GM18909 (cell line): ENCODE data around the gene FAM83G.

ENCODE experiments used
- ATAC-seq: cut with Tn5 transposase; IDR thresholded peaks from one replicate; pipeline ENCODE4 v1.9.1; 2021; ENCODE audit warnings: mild to moderate bottlenecking; ENCODE audit not compliant: unreplicated experiment, poor library complexity

The FAM83G gene

DNA sequence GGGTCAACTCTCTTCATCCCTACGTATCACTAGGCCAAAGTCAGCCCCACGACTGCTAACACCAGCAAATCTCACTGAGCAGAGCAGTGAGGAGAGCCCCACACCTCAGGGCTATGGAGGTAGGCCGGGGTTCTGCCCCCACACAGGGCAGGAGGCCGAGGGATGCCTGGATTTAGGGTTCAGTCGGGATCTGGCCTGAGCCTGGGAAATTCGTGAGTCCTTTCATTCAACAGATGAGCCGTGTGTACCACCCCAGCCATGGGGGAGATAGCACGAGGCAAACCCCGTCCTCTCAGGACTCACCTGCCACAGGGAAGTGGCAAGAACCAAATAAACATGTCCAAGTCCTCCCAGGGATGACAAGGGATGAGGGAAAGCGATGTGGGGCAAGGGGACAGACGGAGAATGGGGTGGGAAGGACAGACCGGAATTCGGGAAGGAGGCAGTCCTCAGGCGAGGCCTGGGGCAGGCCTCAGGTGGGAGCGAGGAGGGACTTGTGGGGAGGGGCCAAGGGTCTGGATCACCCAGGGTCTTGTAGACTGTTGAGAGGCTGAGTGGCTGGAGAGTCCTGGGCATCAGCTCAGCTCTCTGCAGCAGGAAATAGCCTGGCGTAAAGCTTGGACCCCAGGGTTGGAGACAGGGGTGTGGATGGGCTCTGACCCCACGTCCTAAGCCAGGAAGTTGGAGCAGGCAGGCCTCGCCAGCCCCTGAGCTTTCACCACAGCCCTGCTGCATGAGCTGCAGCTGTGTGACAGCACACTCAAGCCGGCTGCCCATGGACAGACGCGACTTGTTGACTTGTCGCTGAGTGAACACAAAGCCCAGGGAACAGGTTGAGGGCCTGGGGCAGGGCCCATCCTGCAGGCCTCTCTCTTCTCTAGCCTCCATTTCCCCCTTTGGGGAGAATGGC lies 7.9 kb upstream of the FAM83G start:
- no peak for ATAC-seq

DNA sequence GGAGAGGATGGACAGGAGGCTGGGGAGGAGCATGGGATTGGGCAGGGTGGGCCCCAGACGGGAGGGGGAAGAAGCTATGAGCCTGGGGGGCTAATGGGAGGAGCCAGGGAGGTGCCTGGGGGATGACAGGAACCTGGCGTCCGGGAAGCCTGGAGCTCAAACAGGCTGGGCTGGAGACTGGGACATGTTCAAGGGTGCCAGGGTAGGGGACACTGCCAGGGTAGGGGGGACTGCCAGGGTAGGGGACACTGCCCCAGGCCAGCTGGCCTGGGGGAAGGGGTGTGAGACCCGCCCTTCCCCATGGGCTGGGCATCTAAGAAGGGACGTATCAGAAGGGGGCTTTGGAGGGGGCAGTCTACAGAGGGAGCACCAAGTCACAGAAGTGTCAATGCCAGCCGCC lies 7.0 kb upstream of the FAM83G start:
- ATAC-seq: no peak

DNA sequence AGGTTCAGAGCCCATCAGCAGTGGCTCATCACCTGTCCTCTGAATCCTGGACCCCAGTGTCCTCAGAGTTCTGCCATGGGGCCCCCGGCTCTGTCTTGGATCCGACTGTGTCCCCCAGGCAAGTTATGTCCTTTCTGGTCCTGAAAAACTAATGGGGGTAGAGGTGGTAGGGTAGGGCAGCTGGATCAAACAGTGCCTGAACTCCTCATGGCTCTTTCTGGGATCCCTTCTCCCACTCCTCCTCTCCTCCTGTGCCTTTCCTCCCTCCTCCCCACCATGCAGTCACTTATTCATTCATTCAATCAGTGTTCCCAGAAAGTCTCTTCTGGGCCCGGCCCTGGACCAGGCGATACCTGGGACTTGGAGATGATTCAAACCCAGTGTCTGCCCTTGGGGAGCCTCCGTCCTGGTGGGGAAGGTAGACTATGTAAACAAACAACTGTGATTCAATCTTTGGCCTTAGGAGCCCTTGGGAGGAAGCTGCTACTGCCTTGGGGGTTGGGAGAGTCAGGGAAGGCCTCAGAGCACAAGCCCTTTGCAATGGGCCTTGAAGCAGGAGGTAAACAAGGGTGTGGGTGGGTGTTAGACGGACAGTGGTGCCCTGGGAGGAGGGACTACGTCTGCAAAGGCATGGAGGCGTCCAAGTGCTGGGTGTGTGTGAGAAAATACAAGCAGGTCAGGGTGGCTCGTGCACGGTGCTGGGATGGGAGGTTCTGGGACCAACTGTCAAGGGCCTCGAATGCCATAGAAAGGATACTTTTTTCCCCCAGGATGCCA lies 6.4 kb upstream of the FAM83G start:
- no peak for ATAC-seq

DNA sequence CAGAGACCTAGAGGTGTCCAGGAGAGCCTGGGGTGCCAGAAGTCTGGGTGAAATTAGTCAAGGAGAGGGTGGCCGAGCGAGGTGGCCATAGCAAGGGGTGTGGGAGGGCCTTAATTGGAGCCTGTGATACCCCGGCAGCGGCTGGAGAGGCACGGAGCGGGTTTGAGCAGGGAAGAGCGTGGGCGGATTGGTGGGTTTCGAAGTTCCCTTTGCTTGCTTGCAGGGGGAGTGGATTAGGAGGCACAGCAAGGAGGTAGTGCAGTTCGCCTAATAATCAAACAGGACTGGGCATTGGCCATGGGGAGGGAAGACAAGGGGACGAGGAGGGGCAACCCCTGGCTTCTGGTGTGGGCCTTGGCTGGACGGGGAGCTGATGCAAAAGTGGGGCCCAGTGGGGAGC lies 5.4 kb upstream of the FAM83G start:
- no peak for ATAC-seq

DNA sequence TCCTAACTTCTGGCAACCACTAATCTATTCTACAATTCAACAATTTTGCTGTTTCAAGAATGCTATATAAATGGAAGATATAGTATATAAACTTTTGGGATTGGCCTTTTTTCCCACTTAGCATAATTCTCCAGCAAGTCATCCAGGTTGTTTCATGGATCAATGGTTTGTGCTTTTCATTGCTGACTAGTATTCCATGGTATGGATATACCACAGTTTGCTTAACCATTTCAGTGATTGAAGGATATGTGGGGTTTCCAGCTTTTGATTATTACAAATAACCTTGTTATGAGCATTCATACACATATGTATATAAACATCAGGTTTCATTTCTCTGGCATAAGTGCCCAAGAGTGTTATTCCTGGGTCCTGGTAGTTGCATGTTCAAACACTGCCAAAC lies 2.1 kb upstream of the FAM83G start:
- no peak for ATAC-seq

DNA sequence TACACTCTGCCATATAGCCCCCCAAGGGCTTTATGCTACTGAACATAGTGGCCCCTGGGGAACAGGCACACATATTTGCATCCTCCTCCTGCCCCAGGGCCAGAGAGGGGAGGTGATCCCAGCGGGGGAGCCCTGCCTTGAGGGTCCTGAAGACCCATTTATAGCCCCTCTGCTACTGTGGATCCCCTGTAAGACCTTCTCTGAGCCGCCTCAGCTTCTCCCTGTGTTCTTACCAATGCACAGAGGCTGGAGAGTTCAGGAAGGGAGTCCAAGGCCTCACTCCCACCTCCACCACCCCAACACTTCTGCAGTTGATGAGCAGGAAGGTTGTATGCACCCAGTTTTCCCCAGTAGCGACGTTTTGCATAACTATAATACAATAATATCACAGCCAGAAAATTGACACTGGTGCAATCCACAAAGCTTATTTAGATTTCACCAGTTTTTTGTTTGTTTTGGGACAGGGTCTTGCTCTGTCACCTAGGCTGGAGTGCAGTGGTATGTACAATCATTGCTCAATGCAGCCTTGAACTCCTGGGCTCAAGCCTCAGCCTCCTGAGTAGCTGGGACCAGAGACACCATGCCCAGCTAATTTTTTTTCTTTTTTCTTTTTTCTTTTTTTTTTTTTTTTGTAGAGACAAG lies 1.3 kb upstream of the FAM83G start:
- ATAC-seq: no peak

DNA sequence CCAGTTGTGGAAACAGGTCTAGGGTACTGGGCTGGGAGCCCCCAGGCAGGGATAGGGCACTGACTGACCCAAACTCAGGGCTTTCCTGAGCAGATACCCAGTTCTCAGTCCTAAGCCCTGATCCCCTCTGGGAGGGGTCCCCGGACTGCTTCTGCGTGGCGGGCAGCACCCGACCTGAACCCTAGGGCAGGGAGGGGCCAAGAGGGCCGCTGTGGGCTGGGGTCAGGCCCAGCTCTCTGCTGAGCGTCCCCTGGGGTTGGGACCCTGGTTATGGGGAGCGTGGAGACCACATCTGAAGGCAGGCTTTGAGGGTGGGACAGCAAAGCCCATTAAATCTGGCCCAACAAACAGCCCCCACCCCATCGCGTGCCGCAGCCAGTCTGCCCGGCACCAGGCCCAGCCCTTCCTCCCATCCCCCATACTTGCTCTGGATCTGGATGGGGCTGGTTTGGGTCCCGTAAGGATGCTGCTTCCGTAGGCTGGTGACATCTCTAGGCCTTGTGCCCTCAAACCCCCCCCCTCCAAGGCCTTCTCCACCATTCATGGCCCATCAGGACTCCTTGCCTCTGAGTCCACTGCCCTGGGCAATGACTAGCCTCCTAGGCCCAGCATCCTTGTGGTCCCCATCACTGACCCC lies 691 bp upstream of the FAM83G start:
- no peak for ATAC-seq

DNA sequence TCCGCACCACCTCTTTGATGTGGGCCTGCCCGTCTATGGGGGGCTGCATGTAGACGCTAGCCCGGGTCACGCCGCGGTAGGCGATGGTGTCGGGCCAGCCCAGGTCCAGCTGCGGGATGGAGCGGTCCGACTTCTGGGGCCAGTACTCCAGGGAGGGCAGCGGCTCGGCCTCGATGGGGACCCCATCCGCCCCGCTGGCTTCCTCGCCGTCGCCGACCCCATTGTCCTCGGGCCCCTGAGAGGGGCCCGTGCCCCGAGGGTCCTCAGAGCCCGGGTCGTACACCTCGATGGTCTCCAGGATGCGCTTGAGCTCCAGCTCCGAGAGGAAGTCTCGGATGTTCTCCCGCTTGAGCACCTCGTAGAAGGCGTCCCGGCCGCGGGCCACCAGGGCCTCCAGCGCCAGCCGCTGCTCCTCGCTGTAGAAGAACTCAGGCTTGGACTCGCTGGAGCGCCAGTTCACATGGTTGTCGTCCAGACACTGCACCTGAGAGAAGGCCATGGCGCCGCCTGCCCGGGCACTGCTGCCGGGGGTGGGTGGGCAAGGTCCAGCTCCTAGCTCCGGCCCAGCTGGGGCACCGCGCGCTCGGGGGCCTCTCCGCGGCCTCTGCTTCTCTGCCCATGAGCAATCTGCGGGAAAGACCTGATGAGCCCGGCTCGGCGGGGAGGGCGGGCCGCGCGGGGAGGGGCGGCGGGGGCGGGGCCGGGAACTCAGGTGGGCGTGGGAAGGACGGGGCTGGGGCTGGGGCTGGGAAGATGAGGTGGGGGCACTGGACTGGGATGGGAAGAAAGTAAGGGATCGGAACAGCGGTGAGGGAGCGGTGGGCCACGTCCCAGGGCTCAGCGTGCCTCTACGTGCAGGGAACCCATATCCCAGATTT lies 782 bp downstream of the FAM83G start:
- peak; percentile 21 for ATAC-seq

DNA sequence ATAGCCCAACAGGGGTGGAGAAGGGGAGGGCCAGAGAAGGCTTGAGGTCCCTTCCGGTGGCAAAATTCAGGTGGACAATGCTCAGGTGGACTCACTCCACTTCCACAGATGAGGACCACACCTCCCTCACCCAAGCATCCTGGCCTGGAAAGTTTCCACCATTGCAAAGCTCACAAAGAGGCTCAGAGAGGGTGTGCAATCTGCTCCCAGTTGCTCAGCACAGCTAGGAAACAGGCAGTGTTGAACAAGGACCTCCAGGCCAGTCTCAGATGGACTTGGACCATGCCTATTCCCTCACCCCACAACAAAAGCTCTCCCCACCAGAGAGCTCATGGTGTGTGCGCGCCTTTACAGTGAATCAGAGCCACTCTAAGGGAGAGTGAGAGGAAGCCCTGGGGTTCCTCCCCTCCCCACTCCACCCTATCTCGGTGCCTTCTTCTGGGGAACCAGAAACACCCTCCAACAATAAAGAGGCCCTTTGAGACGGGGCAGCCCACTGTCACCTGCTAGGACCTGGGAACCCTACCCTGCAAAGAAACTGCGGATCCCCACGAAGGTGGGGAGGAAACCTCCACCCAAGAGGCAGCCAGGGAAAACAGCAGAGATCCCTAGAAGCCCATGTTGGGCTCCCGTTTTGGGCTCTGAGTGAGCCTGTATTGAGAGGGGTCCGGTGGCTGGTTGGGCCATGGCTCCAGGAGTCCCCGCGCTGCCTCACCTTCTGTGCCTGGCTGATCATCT lies 1.6 kb downstream of the FAM83G start:
- ATAC-seq: no peak

DNA sequence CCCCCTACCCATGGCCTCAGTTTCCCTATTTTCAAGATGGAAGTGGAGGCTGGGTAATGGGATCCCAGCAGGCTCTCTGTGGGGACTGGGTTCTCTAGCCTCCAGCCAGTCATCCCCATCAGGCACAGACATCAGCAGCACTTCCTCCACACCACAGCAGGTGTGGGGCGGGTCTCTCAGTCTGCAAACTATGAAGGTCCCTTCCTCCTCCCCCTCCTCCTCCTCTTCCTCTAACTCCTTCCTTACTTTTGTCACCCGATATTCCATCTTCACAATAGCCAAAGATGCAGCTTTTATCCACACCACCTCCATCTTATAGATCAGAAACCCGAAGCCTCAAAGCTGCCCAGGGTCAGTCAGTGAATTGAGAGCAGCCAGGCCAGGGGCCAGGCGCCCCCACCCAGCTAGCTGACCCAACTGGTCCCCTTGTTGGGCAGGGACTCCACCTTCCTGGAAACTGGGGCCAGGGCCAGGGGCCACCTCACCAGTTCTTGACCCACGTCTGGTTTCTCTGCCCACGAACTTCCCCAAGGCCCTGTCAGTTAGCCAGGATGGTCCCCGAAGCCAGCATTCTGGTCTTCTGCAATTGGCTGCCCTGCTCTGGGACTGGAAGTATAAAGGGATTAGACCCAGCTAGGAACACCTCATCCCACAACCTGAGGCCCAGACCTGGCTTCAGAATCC lies 2.5 kb downstream of the FAM83G start:
- ATAC-seq: no peak

DNA sequence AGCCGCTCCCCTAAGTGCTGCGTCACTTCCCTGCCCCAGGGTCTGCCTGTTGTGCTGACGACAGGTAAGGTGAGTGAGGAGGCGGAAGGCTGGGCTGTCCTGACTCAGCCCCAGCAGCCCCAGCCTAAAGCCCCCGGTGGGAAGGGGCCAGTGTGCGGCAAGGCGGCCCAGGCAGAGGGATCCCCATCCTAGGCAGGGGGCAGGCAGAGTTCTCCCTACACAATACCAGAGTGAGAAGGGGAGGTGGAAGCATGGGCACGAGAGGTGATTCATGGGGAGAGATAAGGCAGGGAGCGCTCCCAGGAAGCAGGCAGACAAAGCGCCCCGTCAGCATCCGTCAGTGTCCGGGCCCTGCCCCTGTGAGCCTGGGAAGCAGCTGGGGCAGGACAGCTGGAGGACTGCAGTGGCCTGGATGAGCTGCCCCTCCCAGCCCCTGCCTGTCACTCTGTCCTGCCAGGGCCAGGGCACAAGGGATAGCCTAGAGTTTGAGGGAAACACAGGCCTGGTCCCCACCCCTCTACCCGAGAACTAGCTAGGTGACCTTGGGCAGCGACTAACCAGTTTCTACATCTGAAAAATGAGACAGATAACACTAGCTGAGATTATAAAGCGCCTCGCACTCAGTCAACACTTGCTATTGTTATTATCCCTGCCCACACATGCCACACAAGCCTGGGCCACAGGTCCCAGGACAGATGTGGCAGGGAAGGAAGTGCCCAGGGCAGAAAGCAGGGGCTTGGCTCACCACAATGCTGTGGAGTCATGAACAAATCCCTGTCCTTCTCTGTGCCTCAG lies 3.8 kb downstream of the FAM83G start:
- ATAC-seq: no peak

DNA sequence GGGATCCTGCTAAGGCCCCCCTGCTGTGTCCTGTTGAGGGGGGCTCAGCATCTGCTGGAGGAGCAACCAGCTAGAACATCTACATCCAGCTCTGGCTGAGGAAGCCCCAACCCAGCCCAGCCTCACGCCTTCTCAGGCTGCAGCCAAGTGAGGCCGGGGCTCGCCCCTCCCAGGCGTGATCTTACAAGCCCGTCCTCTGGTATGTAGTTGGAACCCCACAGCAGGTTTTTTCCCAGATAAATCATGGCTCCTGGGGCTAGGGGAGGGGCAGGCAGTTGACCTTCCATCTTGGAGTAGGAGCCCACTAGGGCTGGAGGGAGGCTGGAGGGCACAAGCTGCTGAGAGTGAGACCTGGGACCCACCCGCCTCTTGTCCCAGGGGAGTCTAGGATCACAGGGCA lies 4.7 kb downstream of the FAM83G start:
- no peak for ATAC-seq

DNA sequence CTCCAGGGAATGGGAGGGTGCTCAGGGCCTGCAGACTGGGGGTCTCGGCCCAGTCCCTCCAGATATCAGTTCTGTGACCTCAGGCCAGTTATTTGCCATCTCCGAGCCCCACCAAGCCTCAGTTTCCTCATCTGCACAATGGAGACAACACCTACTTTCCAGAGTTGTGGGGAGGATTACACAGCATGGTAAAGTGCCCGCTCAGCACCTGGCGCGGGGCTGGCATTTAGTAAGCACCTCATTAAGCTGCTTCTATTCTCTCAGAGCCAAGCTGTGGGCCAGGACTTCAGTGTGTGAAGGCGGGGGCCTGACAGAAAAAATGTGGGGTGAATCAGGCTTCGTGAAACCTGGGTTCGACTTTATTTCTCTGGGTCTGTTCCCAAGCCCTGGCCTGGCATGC lies 5.2 kb downstream of the FAM83G start:
- ATAC-seq: no peak

DNA sequence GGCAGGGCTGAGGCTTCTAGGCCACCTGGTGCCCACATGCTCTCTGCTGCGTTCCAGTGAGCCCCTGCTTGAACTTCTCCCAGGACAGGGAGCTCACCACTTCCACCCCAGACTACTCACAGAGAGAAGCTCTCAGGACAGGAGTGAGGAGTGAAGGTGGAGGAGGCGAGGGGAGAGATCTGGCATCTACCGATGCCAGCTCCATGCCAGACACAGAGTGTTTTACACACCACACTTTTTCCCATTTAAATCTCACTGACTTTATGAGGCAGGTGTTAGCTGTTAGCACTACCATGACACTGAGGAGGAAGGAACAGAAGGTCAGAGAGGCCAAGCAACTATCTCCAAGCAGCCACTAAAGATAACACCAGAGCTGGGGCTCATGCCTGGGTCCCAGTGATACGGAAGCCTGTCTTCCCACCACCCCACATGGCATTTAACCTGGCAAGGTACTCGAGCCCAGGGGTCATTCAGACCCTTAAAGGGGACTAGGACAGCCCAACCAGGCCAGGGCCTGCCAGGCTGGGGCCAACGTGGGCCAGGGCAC lies 6.8 kb downstream of the FAM83G start:
- ATAC-seq: no peak

DNA sequence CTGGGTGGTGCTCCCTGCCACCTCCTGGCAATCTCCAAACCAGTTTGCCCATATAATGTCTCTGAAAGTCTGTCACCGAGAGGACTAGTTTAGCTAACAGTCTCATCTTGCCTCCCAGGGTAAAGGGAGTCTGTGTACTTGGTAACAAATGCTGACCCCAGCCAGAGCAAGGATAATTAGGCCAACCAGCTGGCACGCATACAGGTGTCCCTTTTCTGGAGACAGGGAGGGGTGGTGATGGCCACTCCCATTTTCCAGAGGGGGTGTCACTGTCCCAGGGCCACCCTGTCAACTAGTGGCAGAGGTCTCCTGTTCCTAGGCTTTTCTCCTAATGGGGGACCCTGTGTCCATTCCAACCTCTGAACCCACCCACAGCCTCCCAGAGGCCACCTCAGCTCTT lies 8.1 kb downstream of the FAM83G start:
- ATAC-seq: no peak

DNA sequence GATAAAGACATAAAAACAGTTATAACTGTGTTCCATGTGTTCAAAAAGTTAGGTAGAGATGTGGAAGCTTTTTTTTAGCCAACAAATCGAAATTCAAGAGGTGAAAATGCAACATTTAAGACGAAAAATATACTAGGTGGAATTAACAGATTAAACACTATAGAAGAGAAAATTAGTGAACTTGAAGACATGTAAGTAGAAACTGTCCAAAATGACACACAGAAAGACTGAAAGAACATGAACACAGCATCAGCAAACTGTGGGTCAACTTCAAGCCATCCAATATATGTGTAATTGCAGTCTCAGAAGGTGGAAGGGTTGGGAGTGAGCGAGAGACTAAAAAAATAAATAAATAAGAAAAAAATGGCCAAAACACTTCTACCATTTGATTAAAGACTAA lies 9.3 kb downstream of the FAM83G start:
- ATAC-seq: no peak

DNA sequence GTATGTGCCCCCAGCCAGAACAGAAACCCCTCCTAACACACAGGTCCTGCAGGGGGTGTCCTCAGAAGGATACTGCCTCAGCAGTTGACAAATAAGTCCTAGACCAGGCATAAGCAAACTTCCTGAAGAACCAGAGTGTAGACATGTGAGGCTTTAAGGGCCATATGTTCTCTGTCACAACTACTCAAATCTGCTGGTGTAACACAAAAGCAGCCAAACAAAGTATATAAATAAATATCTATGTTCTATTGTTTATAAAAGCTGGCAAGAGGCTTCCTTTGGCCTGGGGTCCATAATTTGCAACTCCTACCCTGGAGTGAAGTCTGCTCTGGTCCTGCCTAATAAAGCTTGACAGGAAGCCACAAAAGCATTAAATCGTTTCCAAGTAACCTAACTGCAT lies 9.9 kb downstream of the FAM83G start:
- ATAC-seq: no peak
